SK-N-MC (cell line): Measurements from ENCODE around the gene MKRN2.

Experiments
- DNase-seq: peaks from one replicate; pipeline ENCODE4 v3.0.0-alpha.2; 2011; ENCODE audit warnings: low read depth, low spot score
- H3K27ac ChIP-seq: fragments of 200-600 bp; sonication (generic); 2 replicates; pipeline ENCODE4 v1.5.1; 2016; ENCODE audit warnings: mixed run types
- H3K36me3 ChIP-seq: fragments of 200-600 bp; sonication (generic); 2 replicates; pipeline ENCODE4 v1.6.1; 2017; ENCODE audit warnings: antibody characterized with exemption, low read length, mixed read lengths; ENCODE audit not compliant: insufficient read depth
- H3K4me3 ChIP-seq: fragments of 200-600 bp; sonication (generic); 2 replicates; pipeline ENCODE4 v1.5.1; 2016
- H3K9ac ChIP-seq: fragments of 200-600 bp; sonication (generic); 2 replicates; pipeline ENCODE4 v1.8.0; 2017; ENCODE audit warnings: mixed run types, mixed read lengths; ENCODE audit not compliant: insufficient read length
- H3K9me3 ChIP-seq: fragments of 200-600 bp; sonication (generic); 2 replicates; pipeline ENCODE4 v1.6.1; 2017; ENCODE audit warnings: low read depth, mild to moderate bottlenecking, antibody characterized with exemption, low read length, moderate library complexity, mixed read lengths
- EZH2 ChIP-seq: fragments of 200-600 bp; sonication (generic); IDR thresholded peaks from one replicate; pipeline ENCODE4 v1.6.1; 2017; ENCODE audit warnings: antibody characterized with exemption
- FOXP2 ChIP-seq: optimal IDR thresholded peaks from 2 replicates; pipeline ENCODE3; 2011; ENCODE audit warnings: mild to moderate bottlenecking, moderate library complexity; ENCODE audit not compliant: insufficient read depth; ENCODE audit errors: extremely low read length, control extremely low read depth
- POLR2AphosphoS5 ChIP-seq: IDR thresholded peaks from 2 replicates; pipeline ENCODE4 v1.6.1; 2012; ENCODE audit warnings: mild to moderate bottlenecking, low read depth, low read length, borderline replicate concordance

Gene MKRN2

DNA sequence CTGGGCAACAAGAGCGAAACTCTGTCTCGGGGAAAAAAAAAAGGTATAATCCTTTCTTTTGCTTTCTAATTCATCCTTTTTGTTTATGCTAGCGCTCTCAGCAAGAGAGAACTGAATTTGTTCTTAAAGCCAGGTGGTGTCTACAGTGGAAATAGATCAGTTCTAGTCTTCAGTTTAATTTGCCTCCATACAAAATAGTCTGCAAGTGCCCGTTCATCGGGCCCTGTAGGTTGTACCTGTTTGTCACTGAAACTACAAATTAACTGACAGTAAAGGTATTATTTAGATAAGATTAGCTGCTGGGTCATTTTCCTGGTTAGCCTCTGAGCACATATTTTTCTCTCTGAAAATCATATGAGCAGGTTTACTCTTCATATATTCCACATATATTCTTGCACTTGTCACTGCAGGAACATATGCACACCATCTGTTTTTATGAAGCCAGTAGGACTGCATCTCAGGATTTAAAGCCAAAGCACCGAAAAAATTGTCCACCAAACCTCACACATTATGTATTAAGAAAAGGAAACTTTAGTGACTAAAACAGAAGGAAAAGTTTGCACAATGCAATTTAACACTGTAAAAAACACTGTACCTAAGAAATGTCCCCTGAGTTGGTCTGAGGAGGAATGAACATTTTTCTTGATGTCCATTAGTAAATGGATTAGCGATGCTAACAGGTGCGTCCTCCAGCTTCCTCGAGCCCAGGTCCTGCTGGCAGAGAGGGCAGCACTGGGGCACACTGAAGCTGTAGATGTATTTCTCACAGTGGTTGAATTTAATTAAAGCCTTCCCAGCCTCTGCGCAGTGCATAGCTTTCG is 12.0 kb upstream of the MKRN2 start:
- H3K27ac ChIP-seq = no peak overlapping the region
- H3K9ac ChIP-seq = no peak overlapping the region
- DNase-seq = no peak
- H3K4me3 ChIP-seq = no peak overlapping the region
- no peak for TF ChIP-seq FOXP2
- no peak for TF ChIP-seq POLR2AphosphoS5
- TF ChIP-seq EZH2 = no peak
- H3K36me3 ChIP-seq = no peaks in the 10 kb centered on the region; the same call in 1 of the 2 replicates
- no peaks in the 10 kb centered on the region for H3K9me3 ChIP-seq

DNA sequence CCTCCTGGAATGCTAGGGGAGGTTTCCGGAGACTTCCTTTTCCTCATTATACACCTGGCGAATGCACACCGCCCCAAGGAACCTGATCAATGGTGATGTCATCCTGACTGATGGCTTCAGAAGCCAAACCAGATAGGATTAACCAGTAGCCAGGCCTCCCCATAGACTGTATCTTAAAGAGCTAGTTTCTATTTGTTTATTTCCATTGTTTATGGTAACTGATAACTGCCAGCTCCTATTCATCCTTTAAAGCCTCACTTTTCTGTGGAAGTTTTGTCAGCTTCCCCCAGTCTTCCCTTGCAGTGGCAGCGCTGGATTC is 11.5 kb upstream of the MKRN2 start, which contains the start of gene MKRN2OS:
MKRN2OS (minus strand) TSS at position 27 of the 319 bp plus-strand sequence. CDS start 35 bp downstream, outside the sequence.
- Histone ChIP-seq H3K36me3 (no peaks in the 10 kb centered on the region; the same call in 1 of the 2 replicates), H3K27ac (no peak within 1 kb of the TSS), H3K9ac (no peak within 1 kb of the TSS), H3K9me3 (no peaks in the 10 kb centered on the region), H3K4me3 (no peak within 1 kb of the TSS)
- DNase-seq = no peak
- TF ChIP-seq FOXP2 (no peak), EZH2 (no peak), POLR2AphosphoS5 (no peak)

DNA sequence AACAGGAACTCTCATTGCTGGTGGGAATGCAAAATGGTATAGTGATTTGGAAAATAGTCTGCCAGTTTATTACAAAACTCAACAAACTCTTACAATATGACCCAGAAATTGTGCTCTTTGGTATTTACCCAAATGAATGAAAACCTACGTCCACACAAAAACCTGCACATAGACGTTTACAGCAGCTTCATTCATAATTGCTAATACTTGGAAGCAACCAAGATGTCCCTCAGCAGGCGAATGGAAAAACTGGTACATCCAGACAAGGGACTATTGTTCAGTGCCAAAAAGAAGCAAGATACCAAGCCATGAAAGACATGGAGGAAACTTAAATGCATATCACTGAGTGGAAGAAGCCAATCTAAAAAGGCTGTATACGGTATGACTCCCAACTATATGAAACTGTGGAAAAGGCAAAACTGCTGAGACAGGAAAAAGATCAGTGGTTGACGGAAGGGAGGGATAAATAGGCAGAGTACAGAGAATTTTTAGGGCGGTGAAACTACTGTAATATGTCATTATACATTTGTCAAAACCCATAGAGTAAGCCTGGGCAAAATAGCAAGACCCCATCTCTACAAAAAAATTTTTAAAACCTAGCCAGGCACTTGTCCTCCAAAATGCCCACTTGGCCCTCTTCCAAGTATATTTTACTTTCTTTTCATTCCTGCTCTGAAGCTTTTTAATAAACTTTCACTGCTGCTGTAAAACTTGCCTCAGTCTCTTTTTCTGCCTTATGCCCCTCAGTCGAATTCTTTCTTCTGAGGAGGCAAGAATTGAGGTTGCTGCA is 6.7 kb upstream of the MKRN2 start:
- TF ChIP-seq POLR2AphosphoS5 (no peak), FOXP2 (no peak), EZH2 (no peak)
- DNase-seq = no peak
- no peaks in the 10 kb centered on the region for H3K36me3 ChIP-seq
- H3K27ac ChIP-seq = no peak overlapping the region
- H3K4me3 ChIP-seq = no peak overlapping the region
- H3K9me3 ChIP-seq = no peaks in the 10 kb centered on the region
- H3K9ac ChIP-seq = no peak overlapping the region

DNA sequence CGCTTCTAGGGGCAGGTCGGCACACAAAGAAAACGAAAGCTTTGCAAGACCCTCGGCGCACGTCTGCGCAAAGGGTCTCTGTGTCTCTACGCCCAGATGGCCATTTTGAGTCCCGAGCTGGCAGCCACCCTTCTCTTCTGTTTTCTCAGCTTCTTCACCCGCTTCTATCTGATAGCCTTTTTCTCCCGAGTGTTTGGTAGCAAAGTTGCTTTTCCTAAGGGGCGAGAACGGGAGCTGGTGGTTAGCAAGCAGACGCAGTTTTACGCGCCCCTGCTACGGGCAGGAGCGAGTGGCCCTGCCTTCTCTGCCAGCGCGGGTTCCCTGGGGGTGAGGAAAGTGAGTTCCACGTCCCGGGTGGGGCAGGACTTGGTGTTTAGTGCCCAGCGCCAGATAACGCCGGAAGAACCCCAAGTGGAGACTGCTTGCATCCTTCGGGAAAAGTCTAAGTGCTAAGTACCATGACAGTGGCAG is 2.9 kb upstream of the MKRN2 start:
- no peaks in the 10 kb centered on the region for H3K36me3 ChIP-seq
- DNase-seq = no peak
- H3K9me3 ChIP-seq = no peaks in the 10 kb centered on the region
- no peak overlapping the region for H3K4me3 ChIP-seq
- H3K27ac ChIP-seq = no peak overlapping the region
- TF ChIP-seq POLR2AphosphoS5 (no peak; the same call in 1 of the 2 replicates), EZH2 (no peak), FOXP2 (no peak)
- no peak overlapping the region for H3K9ac ChIP-seq

DNA sequence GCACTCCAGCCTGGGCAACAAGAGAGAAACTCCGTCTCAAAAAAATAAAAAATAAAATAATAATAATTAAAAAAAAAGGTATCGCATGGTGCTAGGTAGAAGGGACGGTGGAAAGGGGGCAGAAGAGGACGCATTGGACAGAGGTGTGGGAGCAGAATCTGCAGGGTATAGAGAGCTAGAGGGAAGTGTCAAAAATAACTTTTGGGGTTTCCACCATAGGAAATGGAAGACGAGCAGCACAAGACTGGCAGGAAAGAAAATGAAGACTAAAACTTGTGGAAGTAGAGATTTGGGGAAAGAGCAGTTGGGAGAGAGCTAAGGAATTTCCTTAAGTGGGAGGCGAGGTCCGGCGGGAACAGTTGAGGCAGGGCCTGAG is 585 bp upstream of the MKRN2 start:
- Histone ChIP-seq H3K36me3 (no peaks in the 10 kb centered on the region), H3K4me3 (peak overlapping the region; percentile 89), H3K27ac (peak overlapping the region; percentile 36; the same call in 1 of the 2 replicates), H3K9ac (peak overlapping the region; percentile 74), H3K9me3 (no peaks in the 10 kb centered on the region)
- DNase-seq = no peak
- no peak for TF ChIP-seq POLR2AphosphoS5
- TF ChIP-seq EZH2 = no peak
- no peak for TF ChIP-seq FOXP2

DNA sequence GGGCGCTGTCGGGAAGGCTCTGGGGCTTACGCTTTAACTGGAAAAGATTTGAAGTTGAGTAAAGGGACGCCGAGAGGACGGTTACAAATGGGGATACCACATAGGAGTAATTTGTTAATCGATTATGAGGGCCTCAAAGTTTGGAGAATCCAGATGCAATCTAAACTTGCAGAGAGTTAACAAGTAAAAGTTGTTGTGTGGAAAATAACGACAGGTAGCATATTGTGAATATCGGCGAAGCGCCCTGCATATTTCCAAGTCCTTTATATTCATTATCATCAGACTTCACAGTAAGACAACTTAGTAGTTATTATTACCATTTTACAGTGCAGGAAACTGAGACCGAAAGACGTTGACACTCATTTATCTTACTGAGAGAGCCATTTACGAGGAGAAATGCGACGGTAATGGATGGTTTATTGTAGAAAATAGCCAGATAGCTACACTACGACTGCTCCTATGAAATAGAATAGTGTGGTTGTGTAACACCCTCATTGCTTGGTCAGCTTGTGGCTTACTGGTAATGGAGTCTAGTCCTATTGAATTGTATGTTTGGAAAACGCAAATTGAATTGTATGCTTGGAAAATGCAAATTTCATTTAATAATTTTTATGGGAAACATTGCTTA is 700 bp downstream of the MKRN2 start:
- H3K4me3 ChIP-seq = peak overlapping the region; percentile 89
- no peaks in the 10 kb centered on the region for H3K36me3 ChIP-seq
- no peak for TF ChIP-seq EZH2
- no peak for TF ChIP-seq FOXP2
- TF ChIP-seq POLR2AphosphoS5 = no peak
- no peak overlapping the region for H3K27ac ChIP-seq
- no peak for DNase-seq
- no peaks in the 10 kb centered on the region for H3K9me3 ChIP-seq
- H3K9ac ChIP-seq = peak overlapping the region; percentile 89

DNA sequence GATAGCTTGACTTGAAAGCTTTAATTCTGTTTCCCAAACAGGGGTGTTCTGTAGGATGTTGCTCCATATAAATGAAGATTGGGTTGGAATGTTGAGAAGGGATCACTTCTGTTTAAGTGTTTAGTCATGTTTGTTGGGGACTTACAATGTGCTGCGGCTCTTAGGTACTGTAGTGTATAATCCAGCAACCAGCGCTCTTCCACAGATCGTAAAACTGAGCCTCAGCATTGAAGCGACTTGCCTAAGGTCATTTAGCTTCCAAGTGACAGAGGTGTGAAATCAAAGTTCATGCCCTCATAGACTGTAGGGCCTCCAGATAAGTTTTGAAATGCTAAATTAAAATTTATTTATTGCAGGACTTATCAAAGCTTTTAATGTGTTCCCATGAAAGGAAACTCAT is 1.8 kb downstream of the MKRN2 start:
- Histone ChIP-seq H3K9me3 (no peaks in the 10 kb centered on the region), H3K36me3 (no peaks in the 10 kb centered on the region), H3K27ac (no peak overlapping the region), H3K4me3 (peak overlapping the region; percentile 89), H3K9ac (peak overlapping the region; percentile 89)
- TF ChIP-seq POLR2AphosphoS5 = no peak
- no peak for TF ChIP-seq EZH2
- no peak for TF ChIP-seq FOXP2
- DNase-seq = no peak

DNA sequence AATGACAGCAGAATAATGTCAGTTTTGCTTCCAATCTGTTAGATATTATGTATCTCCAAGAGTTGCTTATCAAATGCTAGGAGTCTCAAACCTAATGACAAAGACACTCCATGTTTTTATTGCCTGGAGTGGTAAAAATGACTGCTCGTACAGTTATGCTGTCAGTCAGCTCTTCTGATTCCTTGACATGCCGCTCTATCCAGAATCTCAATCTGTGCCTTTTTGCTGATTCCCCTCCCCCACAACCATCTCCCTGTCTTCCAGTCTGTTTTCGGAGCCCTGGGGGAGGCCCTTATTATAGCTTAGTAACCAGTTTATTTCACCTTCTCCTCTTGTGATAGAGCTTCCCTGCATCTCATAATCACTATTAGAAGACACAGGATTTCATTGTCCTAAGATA is 2.6 kb downstream of the MKRN2 start:
- H3K36me3 ChIP-seq = no peaks in the 10 kb centered on the region
- no peak overlapping the region for H3K9ac ChIP-seq
- TF ChIP-seq POLR2AphosphoS5 (no peak), EZH2 (no peak), FOXP2 (no peak)
- H3K4me3 ChIP-seq = no peak overlapping the region
- no peak for DNase-seq
- no peak overlapping the region for H3K27ac ChIP-seq
- H3K9me3 ChIP-seq = no peaks in the 10 kb centered on the region
